IMR-90 (cell line): ENCODE data around the gene QPRT. TPM values are rescaled to one million over a fixed set of nuclear protein-coding genes. Genes with fewer than 3 reads are reported as not detected.

Experiments used
- ATAC-seq: fragments of 200-7000 bp; cut with Tn5 transposase; 2 replicates; pipeline ENCODE4 v1.9.1; 2020; ENCODE audit warnings: low read depth, mild to moderate bottlenecking, moderate library complexity
- BruUV-seq: library from RNA; stranded (reverse); fragments of 400-500 nt; replicated peaks from 2 replicates; lab custom pipeline; 2021; lab: Mats Ljungman, UMichigan
- CTCF ChIA-PET: fragments of 300-600 bp; formaldehyde crosslinking; extraction: SDS; loops from one replicate; lab custom pipeline; 2021; ENCODE audit warnings: antibody characterized with exemption; lab: Yijun Ruan, JAX
- POLR2A ChIA-PET: fragments of 300-600 bp; sonication (Branson Sonifier 250); formaldehyde crosslinking; loops from one replicate; lab custom pipeline; 2022; ENCODE audit warnings: antibody characterized with exemption; ENCODE audit not compliant: unreplicated experiment; lab: Charles Lee
- DNase-seq: peaks from one replicate; pipeline ENCODE4 v3.0.0; 2013
- H2AFZ ChIP-seq: replicated peaks from 2 replicates; pipeline ENCODE3; 2013; ENCODE audit warnings: low read length, mild to moderate bottlenecking; ENCODE audit not compliant: poor library complexity
- H2AK5ac ChIP-seq: 2 replicates; pipeline ENCODE4 v1.6.1; 2013; ENCODE audit warnings: low read depth, low read length, inconsistent platforms
- H2AK9ac ChIP-seq: replicated peaks from 2 replicates; pipeline ENCODE3; 2013; ENCODE audit warnings: mild to moderate bottlenecking, low read depth, low read length, moderate library complexity; ENCODE audit not compliant: poor library complexity
- H2BK120ac ChIP-seq: 2 replicates; pipeline ENCODE4 v1.6.1; 2013; ENCODE audit warnings: low read depth, low read length, inconsistent platforms
- H2BK15ac ChIP-seq: 3 replicates; pipeline ENCODE4 v1.6.1; 2013; ENCODE audit warnings: low read depth, low read length, inconsistent platforms
- H2BK20ac ChIP-seq: 2 replicates; pipeline ENCODE4 v1.6.1; 2013; ENCODE audit warnings: low read depth, mild to moderate bottlenecking, inconsistent platforms, low read length, moderate library complexity
- H2BK5ac ChIP-seq: 2 replicates; pipeline ENCODE4 v1.6.1; 2013; ENCODE audit warnings: mild to moderate bottlenecking, low read depth, low read length, inconsistent platforms; ENCODE audit not compliant: poor library complexity, severe bottlenecking
- H3K14ac ChIP-seq: replicated peaks from 2 replicates; pipeline ENCODE4 v1.6.1; 2013; ENCODE audit warnings: low read depth, low read length, inconsistent platforms
- H3K18ac ChIP-seq: 2 replicates; pipeline ENCODE4 v1.6.1; 2013; ENCODE audit warnings: low read depth, low read length, control low read depth
- H3K23ac ChIP-seq: 2 replicates; pipeline ENCODE4 v1.6.1; 2013; ENCODE audit warnings: low read depth, low read length, inconsistent platforms
- H3K27ac ChIP-seq: 2 replicates; pipeline ENCODE4 v1.5.1; 2013; ENCODE audit warnings: mild to moderate bottlenecking, control low read depth, low read length; ENCODE audit not compliant: insufficient read depth
- H3K27me3 ChIP-seq: 2 replicates; pipeline ENCODE4 v1.6.1; 2013; ENCODE audit warnings: low read length; ENCODE audit not compliant: control insufficient read depth, insufficient read depth
- H3K36me3 ChIP-seq: 2 replicates; pipeline ENCODE4 v1.6.1; 2013; ENCODE audit warnings: low read length, mixed read lengths; ENCODE audit not compliant: control insufficient read depth, insufficient read depth
- H3K4ac ChIP-seq: 2 replicates; pipeline ENCODE4 v1.6.1; 2013; ENCODE audit warnings: low read depth, low read length, inconsistent platforms
- H3K4me1 ChIP-seq: 2 replicates; pipeline ENCODE4 v1.6.1; 2013; ENCODE audit warnings: low read length, mixed read lengths; ENCODE audit not compliant: control insufficient read depth, insufficient read depth
- H3K4me2 ChIP-seq: 2 replicates; pipeline ENCODE4 v1.6.1; 2013; ENCODE audit warnings: low read depth, mild to moderate bottlenecking, control low read depth, low read length, moderate library complexity
- H3K4me3 ChIP-seq: 2 replicates; pipeline ENCODE4 v1.5.1; 2013; ENCODE audit warnings: low read depth, mild to moderate bottlenecking, control low read depth, low read length, moderate library complexity; ENCODE audit not compliant: insufficient read depth
- H3K56ac ChIP-seq: 2 replicates; pipeline ENCODE4 v1.6.1; 2013; ENCODE audit warnings: low read length, inconsistent platforms; ENCODE audit not compliant: insufficient read depth; ENCODE audit errors: extremely low read depth
- H3K79me1 ChIP-seq, 2 experiments: 2 replicates each; pipeline ENCODE4 v1.6.1; 2013; ENCODE audit warnings: low read length in 2 of 2, inconsistent platforms in 1 of 2, low read depth in 1 of 2
- H3K9ac ChIP-seq: 2 replicates; pipeline ENCODE4 v1.6.1; 2013; ENCODE audit warnings: low read depth, low read length, control low read depth
- H3K9me1 ChIP-seq: 2 replicates; pipeline ENCODE4 v1.6.1; 2013; ENCODE audit warnings: low read length, inconsistent platforms; ENCODE audit not compliant: insufficient read depth
- H3K9me3 ChIP-seq: 2 replicates; pipeline ENCODE4 v1.6.1; 2013; ENCODE audit warnings: low read length; ENCODE audit not compliant: control insufficient read depth, insufficient read depth
- H4K20me1 ChIP-seq: 2 replicates; pipeline ENCODE4 v1.6.1; 2013; ENCODE audit warnings: low read length, inconsistent platforms; ENCODE audit not compliant: insufficient read depth
- H4K5ac ChIP-seq: 2 replicates; pipeline ENCODE4 v1.6.1; 2013; ENCODE audit warnings: mild to moderate bottlenecking, low read depth, low read length, control low read depth
- H4K8ac ChIP-seq, 2 experiments: 2 replicates each; pipeline ENCODE4 v1.6.1; 2013; ENCODE audit warnings: low read depth in 2 of 2, low read length in 2 of 2, control low read depth in 1 of 2, inconsistent platforms in 1 of 2
- H4K91ac ChIP-seq: 2 replicates; pipeline ENCODE4 v1.6.1; 2013; ENCODE audit warnings: low read depth, low read length, inconsistent platforms; ENCODE audit not compliant: insufficient read depth
- BHLHE40 ChIP-seq: fragments of 150-350 bp; IDR thresholded peaks from 2 replicates; pipeline ENCODE4 v1.6.1; 2016; ENCODE audit warnings: mild to moderate bottlenecking, low read depth, low read length
- CEBPB ChIP-seq: IDR thresholded peaks from 2 replicates; pipeline ENCODE4 v1.6.1; 2012; ENCODE audit warnings: low read depth, low read length, improper control_type of control experiment
- CHD1 ChIP-seq: IDR thresholded peaks from 2 replicates; pipeline ENCODE4 v1.6.1; 2012; ENCODE audit warnings: low read depth, low read length, improper control_type of control experiment
- FOS ChIP-seq: fragments of 150-350 bp; IDR thresholded peaks from 2 replicates; pipeline ENCODE4 v1.6.1; 2016; ENCODE audit warnings: low read depth, low read length
- MAFK ChIP-seq: IDR thresholded peaks from 2 replicates; pipeline ENCODE4 v1.6.1; 2012; ENCODE audit warnings: low read depth, low read length, improper control_type of control experiment
- POLR2A ChIP-seq: IDR thresholded peaks from 2 replicates; pipeline ENCODE4 v1.6.1; 2012; ENCODE audit warnings: mild to moderate bottlenecking, low read depth, low read length
- RAD21 ChIP-seq: IDR thresholded peaks from 2 replicates; pipeline ENCODE4 v1.6.1; 2012; ENCODE audit warnings: low read length, improper control_type of control experiment
- RCOR1 ChIP-seq: IDR thresholded peaks from 2 replicates; pipeline ENCODE4 v1.6.1; 2012; ENCODE audit warnings: mild to moderate bottlenecking, low read length, improper control_type of control experiment; ENCODE audit not compliant: insufficient replicate concordance
- SMC3 ChIP-seq: fragments of 150-350 bp; IDR thresholded peaks from 2 replicates; pipeline ENCODE4 v1.6.1; 2016; ENCODE audit warnings: low read depth, mild to moderate bottlenecking, antibody characterized with exemption, low read length, moderate library complexity
- USF2 ChIP-seq: fragments of 150-350 bp; IDR thresholded peaks from 2 replicates; pipeline ENCODE4 v1.6.1; 2017; ENCODE audit warnings: mild to moderate bottlenecking, antibody characterized with exemption, low read length, low read depth
- WGBS, 2 experiments: methylation state at CpG; one replicate each; pipeline versions ENCODE4 v1.1.5 to v1.1.7; 2013; ENCODE audit warnings: missing lambda C conversion rate in 2 of 2; ENCODE audit not compliant: insufficient read length in 1 of 2; ENCODE audit errors: extremely low coverage in 2 of 2; 5-methylcytosine and 5-hydroxymethylcytosine counted together
- dilution Hi-C: fragments of 300-500 bp; cut with HindIII; formaldehyde crosslinking; loops from one replicate; pipeline ENCODE4 v1.14.3; 2018; ENCODE audit warnings: low sequenced_read_pairs; ENCODE audit not compliant: unreplicated experiment
- in situ Hi-C: fragments of 300-500 bp; cut with MboI; formaldehyde crosslinking; loops from 3 replicates; pipeline ENCODE4 v1.14.3; 2019; ENCODE audit warnings: low sequenced_read_pairs, inconsistent platforms, mixed read lengths
- intact Hi-C: fragments of 100-400 bp; cut with micrococcal nuclease; formaldehyde crosslinking; loops from 2 replicates; pipeline ENCODE4 v1.10.0; 2022
- polyA plus RNA-seq, 3 experiments: library from polyadenylated mRNA; depleted of rRNA; stranded (reverse); fragments of >200 nt; gene quantifications; 2 replicates each; pipeline ENCODE4 v1.2.3, GENCODE V29; 2012; ENCODE audit warnings: low replicate concordance in 1 of 3
- total RNA-seq: library from RNA; depleted of rRNA; stranded (reverse); fragments of >200 nt; gene quantifications from 2 replicates; pipeline ENCODE4 v1.2.3, GENCODE V29; 2012
- TF ChIP-seq, protein P1 (sequence below): conservative IDR thresholded peaks from 2 replicates; pipeline ENCODE4 v1.5.1; 2012; ENCODE audit warnings: mild to moderate bottlenecking, low read depth, low read length, improper control_type of control experiment

The QPRT gene
- total and polyA plus RNA-seq, 2 of the 4 experiments (the other 2 are of a cell fraction) = 3.4 to 6.3 TPM

DNA sequence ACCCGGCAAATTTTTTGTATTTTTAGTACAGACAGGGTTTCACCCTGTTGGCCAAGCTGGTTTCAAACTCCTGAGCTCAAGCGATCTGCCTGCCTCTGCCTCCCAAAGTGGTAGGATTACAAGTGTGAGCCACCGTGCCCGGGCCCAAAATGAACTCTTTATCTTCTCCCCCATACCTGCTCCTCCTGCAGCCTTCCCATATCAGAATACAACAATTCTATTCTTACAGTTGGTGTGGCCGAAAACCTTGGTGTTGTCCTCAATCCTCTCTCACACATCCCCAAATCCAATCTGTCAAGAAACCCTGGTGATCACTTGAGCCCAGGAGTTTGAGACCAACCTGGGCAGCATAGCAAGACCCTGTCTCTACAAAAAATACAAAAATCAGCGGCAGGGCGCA, 35.4 kb upstream of the QPRT start:
- dilution Hi-C loops = no loop called here
- in situ Hi-C loops = no loop called here

More for the DNA sequence above, 35.4 kb upstream of the QPRT start:
- H3K79me1 ChIP-seq = no peaks in the 10 kb centered on the region
- no peak overlapping the region for H3K4ac ChIP-seq
- H3K4me3 ChIP-seq = no peak overlapping the region
- no peak overlapping the region for H2BK120ac ChIP-seq
- H3K27ac ChIP-seq = no peak overlapping the region
- H4K5ac ChIP-seq = no peak overlapping the region
- H4K91ac ChIP-seq = no peak overlapping the region
- no peak overlapping the region for H3K4me2 ChIP-seq
- no peak for DNase-seq
- intact Hi-C loops = no loop called here
- no peak overlapping the region for H3K14ac ChIP-seq
- no peaks in the 10 kb centered on the region for H3K27me3 ChIP-seq
- no peak overlapping the region for H3K9ac ChIP-seq
- ATAC-seq = no peak
- 0 out of 2 replicates have a peak, but pooled peaks cover 2% of the 10 kb centered on the region for H3K9me3 ChIP-seq
- ChIA-PET POLR2A (no interaction called here), CTCF (no interaction called here)
- no TSS peak for BruUV-seq
- H2BK20ac ChIP-seq = no peak overlapping the region
- H2AK5ac ChIP-seq = no peak overlapping the region
- no peak overlapping the region for H3K56ac ChIP-seq
- TF ChIP-seq RAD21 (no peak), BHLHE40 (no peak), CHD1 (no peak), POLR2A (no peak), CEBPB (no peak), RCOR1 (no peak), USF2 (no peak), SMC3 (no peak), MAFK (no peak), FOS (no peak)
- TF ChIP-seq, protein P1, sequence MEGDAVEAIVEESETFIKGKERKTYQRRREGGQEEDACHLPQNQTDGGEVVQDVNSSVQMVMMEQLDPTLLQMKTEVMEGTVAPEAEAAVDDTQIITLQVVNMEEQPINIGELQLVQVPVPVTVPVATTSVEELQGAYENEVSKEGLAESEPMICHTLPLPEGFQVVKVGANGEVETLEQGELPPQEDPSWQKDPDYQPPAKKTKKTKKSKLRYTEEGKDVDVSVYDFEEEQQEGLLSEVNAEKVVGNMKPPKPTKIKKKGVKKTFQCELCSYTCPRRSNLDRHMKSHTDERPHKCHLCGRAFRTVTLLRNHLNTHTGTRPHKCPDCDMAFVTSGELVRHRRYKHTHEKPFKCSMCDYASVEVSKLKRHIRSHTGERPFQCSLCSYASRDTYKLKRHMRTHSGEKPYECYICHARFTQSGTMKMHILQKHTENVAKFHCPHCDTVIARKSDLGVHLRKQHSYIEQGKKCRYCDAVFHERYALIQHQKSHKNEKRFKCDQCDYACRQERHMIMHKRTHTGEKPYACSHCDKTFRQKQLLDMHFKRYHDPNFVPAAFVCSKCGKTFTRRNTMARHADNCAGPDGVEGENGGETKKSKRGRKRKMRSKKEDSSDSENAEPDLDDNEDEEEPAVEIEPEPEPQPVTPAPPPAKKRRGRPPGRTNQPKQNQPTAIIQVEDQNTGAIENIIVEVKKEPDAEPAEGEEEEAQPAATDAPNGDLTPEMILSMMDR = no peak
- H3K4me1 ChIP-seq = no peaks in the 10 kb centered on the region
- no peak overlapping the region for H4K8ac ChIP-seq
- 93% methylated on average over 3 of the region's 7 CpGs; no CpG with 5 or more reads in 1 of the 2 experiments for WGBS, 2 experiments
- no peak overlapping the region for H3K23ac ChIP-seq
- H2AK9ac ChIP-seq = no peak overlapping the region
- no peaks in the 10 kb centered on the region for H3K36me3 ChIP-seq
- no peaks in the 10 kb centered on the region for H4K20me1 ChIP-seq
- no peak overlapping the region for H2BK5ac ChIP-seq
- H3K9me1 ChIP-seq = no peaks in the 10 kb centered on the region
- no peak overlapping the region for H2AFZ ChIP-seq
- H3K18ac ChIP-seq = no peak overlapping the region
- H2BK15ac ChIP-seq = no peak overlapping the region
